ENCODE measurements around the gene IFIT1B. TPM values are rescaled to one million over a fixed set of nuclear protein-coding genes. Genes with fewer than 3 reads are reported as not detected.
"Not testable (repeated sequence)": the region's sequence is repeated elsewhere in the genome, so short reads cannot be mapped to it uniquely, and the experiment has no call there.

The IFIT1B gene
- polyA plus RNA-seq, 10 donors, result 0.23 to 1.1 (median 0.68) TPM; not detected in 1

DNA sequence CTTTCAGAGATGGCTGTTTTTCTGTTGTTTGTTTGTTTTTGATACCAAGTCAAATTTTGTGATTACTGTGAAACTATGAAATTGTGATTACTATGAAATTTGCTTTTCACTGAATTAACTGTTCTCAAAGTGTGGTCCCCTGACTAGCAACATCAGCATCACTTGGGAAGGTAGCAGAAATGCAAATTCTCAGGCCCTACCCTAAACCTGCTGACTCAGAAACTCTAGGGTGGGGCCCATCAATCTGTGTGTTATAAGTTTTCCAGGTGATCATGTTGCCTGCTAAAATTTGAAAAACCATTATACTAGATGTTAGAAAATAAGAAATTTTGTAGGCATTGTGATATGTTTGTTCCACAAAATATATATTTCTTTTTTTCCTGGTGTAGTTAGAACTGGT is 1.2 kb downstream of the IFIT1B start:
- DNase-seq, result no peak

GRCh38 chr10:89382757-89383156 is 4.9 kb downstream of the IFIT1B start:
- DNase-seq, result no peak

DNA sequence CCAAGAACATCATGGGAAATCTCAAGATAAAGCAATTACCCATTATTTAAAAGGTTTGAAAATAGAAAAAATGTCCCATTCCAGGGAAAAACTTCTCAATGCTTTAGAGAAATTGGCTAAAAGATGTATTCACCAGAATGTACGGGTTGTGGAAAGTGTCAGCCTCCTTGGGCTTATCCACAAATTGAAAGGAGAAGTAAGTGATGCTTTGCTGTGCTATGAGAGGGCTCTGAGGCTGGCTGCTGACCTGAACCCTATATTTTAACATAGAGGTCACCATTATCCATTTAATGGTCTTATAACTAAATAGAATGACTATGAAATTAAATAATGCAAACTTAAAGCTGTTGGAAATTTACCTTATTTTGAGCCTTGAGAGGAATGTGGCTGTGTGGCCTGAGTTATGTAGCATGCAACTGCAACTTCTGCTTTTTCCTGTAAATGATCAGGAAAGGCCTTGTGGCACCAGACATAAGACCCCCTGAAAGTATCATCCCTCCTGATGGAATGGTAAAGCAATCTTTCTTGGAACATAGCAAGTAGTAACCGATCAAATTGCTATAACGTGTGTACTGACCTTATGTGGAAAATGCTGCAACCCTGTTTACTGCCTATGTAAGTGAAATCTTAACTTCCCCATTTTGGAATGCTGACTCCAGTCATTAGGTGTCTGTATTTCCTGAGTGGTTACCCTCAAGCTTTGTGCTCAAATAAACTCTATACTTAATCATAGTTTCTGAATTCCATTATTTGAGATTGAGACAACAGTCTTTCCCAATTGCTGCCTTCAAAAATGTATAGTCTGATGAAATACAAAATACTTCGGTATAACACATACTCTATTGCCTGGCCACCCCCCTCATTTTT is 6.9 kb downstream of the IFIT1B start:
- DNase-seq, result peak in 2 of 3 donors; percentile 27 to 34

- DNase-seq, result peak; percentile 51 to 73 (median 51)
These were observed 10.9 kb downstream of the IFIT1B start for GRCh38 chr10:89388806-89389205.

DNA sequence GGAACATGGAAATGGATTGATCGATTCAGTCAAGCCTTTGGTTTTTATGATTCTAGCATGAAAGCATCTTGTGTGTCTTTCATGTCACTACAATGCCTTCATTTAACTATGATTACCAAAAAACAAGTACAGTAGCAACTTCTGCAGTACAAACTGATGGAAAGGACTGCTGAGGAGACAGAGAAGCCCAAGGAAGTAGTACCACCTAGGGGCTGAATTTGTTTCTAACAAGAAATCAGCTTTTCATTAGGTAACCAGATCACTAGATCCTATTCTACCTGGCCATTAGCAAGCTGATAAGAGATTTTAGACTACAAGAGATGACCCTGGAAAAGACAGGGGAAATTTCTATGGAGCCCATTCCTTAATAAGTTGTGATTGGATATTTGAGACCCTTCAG is 11.4 kb downstream of the IFIT1B start:
- DNase-seq, result peak; percentile 29 to 70 (median 37)

- peak; percentile 53 to 76 (median 55) for DNase-seq
These were observed 12.8 kb downstream of the IFIT1B start for GRCh38 chr10:89390476-89391225.

- DNase-seq, result not testable (repeated sequence)
These were observed 13.3 kb downstream of the IFIT1B start for GRCh38 chr10:89391226-89391576.

- DNase-seq, result peak; percentile 90 to 95 (median 93)
These were observed 14.3 kb downstream of the IFIT1B start, which contains the start of gene IFIT1 for GRCh38 chr10:89391907-89392756. TSS of gene IFIT1 (plus strand) at chr10:89392623. CDS start at chr10:89392713, 90 bp downstream.

DNA sequence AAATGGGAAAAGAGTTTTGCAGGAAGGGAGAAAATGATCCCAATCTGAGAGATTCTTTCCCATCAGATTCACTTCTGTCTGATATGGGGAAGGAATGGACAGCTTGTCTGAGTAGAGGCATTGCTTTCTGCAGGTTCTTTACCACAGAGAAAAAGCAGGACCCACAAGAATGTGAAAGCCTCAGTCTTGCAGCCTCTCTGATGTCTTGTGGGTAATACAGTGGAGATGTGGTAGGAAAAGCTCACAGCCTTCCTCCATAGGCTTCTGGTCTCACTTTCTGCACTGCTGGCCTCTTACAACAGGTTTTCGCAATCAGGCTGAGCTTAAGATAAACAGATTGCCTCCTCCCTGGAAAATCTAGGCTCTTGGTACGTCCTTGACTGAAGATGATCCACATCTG is 15.1 kb downstream of the IFIT1B start:
- DNase-seq, result peak in 2 of 3 donors; percentile 60 to 76

GRCh38 chr10:89393898-89394297 is 16.0 kb downstream of the IFIT1B start:
- no peak for DNase-seq

DNA sequence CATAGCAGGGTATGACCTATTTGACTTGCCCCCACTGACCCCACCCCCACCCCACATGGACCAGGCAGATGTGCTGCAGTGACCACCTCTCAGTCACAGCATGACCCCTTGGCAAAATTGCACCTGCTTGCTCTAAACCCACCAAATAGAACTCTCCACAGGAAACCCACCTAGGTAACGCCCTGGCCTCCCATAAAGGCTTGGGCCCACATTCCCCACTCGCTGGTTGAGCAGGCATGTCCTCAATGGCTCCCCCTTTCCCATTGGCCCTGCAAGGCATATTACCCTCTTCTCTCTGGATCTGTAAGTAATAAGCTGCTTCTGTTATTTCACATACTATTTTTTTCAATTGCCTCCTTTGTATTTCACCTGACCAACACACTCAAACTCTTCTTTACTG is 17.3 kb downstream of the IFIT1B start:
- no peak for DNase-seq

GRCh38 chr10:89398003-89398749 is 20.3 kb downstream of the IFIT1B start:
- peak in 2 of 3 donors; percentile 32 to 70 for DNase-seq

GRCh38 chr10:89399956-89400355 is 22.1 kb downstream of the IFIT1B start:
- no peak for DNase-seq

DNA sequence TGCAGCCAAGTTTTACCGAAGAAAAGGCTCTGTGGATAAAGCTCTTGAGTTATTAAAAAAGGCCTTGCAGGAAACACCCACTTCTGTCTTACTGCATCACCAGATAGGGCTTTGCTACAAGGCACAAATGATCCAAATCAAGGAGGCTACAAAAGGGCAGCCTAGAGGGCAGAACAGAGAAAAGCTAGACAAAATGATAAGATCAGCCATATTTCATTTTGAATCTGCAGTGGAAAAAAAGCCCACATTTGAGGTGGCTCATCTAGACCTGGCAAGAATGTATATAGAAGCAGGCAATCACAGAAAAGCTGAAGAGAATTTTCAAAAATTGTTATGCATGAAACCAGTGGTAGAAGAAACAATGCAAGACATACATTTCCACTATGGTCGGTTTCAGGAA is 25.2 kb downstream of the IFIT1B start:
- DNase-seq, result no peak

DNA sequence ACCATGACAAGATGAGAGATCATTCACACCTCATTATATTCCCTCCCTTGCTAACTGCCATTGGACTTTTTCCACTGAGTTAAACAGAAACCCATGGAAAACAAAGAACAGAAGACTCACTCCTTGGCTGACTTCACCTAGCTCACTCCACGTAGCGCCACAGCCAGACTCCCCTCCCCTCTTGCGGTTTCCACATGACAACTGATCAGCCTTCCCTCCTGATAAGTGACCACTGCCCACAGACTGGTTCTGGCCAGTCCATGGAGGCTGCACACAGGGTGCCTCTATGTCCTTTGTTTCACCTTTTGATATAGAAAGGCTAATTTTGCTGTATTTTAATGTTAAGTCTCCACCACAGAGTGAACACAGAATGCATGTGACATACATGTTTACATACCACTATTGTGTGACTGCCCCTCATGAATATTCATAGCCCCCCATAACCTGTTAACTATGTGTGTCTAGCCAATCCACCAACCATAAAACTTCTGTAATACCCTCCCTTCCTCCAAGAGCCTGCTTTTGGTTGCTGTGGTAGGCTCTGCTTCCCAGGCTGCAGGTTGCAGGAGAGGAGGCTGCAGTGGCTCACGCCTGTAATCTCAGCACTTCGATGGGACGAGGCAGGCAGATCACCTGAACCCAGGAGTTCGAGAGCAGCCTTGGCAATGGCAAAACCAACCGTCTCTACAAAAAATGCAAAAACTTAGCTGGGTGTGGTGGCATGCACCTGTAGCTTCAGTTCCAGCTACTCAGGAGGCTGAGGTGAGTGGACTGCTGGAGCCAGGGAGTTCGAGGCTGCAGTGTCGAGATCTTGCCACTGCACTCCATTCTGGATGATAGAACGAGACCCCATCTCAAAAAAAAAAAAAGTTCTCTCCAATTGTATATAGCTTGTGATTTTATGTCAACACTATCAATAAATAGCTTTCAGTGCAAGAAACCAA is 26.5 kb downstream of the IFIT1B start:
- peak in 2 of 3 donors; percentile 20 to 46 for DNase-seq

- not testable (repeated sequence) for DNase-seq
These were observed 28.3 kb downstream of the IFIT1B start for GRCh38 chr10:89406178-89406577.

DNA sequence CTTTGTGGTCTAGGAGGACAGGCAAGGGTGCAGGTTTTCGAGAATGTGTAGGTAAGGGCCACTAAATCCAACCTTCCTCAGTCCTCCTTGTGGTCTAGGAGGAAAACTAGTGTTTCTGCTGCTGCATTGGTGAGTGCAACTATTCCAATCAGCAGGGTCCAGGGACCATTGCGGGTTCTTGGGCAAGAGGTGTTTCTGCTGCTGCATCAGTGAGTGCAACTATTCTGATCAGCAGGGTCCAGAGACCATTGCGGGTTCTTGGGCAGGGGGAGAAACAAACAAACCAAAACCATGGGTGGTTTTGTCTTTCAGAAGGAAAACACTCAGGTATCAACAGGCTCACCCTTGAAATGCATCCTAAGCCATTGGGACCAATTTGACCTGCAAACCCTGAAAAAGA is 29.9 kb downstream of the IFIT1B start:
- not testable (repeated sequence) for DNase-seq

- not testable (repeated sequence) for DNase-seq
These were observed 31.4 kb downstream of the IFIT1B start for GRCh38 chr10:89409282-89409681.

GRCh38 chr10:89410551-89410950 is 32.7 kb downstream of the IFIT1B start:
- not testable (repeated sequence) for DNase-seq

GRCh38 chr10:89411135-89411534 is 33.3 kb downstream of the IFIT1B start:
- DNase-seq, result not testable (repeated sequence)

Data from muscle of back (tissue), 11 donors.